ENCODE results near the gene NXF3.

GRCh38 chrX:103100484-103100883 is 7.5 kb upstream of the NXF3 start:
- TF ChIP-seq CTCF (IDR thresholded peaks at IDR 0.05; ENCODE audit: insufficient read depth, low read length, poor library complexity, severe bottlenecking) (no peak), EZH2phosphoT487 (conservative IDR thresholded peaks at IDR 0.05; ENCODE audit: low read length) (no peak)
